OCI-LY1 (cell line): ENCODE data around the gene TJP3.

Experiments used
- H2AFZ ChIP-seq: fragments of 200-600 bp; sonication (generic), shearing (Covaris generic); 2 replicates; pipeline ENCODE4 v1.6.0; 2014; ENCODE audit warnings: antibody characterized with exemption, mild to moderate bottlenecking, low read length
- H3F3A ChIP-seq: fragments of 200-600 bp; sonication (generic), shearing (Covaris generic); 2 replicates; pipeline ENCODE4 v1.6.0; 2014; ENCODE audit warnings: mild to moderate bottlenecking, antibody characterized with exemption, low read length, moderate library complexity; ENCODE audit not compliant: insufficient read depth
- H3K27ac ChIP-seq: fragments of 200-600 bp; sonication (generic); 2 replicates; pipeline ENCODE4 v1.5.1; 2014; ENCODE audit warnings: low read length, mixed run types, mild to moderate bottlenecking, low read depth; ENCODE audit not compliant: poor library complexity, severe bottlenecking
- H3K27me3 ChIP-seq: fragments of 200-600 bp; sonication (generic); 2 replicates; pipeline ENCODE4 v1.6.0; 2014; ENCODE audit warnings: antibody characterized with exemption, mild to moderate bottlenecking, low read length, moderate library complexity; ENCODE audit not compliant: insufficient read depth
- H3K36me3 ChIP-seq: fragments of 200-600 bp; sonication (generic); 2 replicates; pipeline ENCODE4 v1.6.1; 2014; ENCODE audit warnings: mild to moderate bottlenecking, antibody characterized with exemption, low read length, moderate library complexity, mixed read lengths; ENCODE audit not compliant: insufficient read depth
- H3K4me1 ChIP-seq: fragments of 200-600 bp; sonication (generic); 2 replicates; pipeline ENCODE4 v1.5.1; 2014; ENCODE audit warnings: mild to moderate bottlenecking, low read length, moderate library complexity; ENCODE audit not compliant: insufficient read depth, severe bottlenecking
- H3K4me2 ChIP-seq: fragments of 200-600 bp; sonication (generic), shearing (Covaris generic); 2 replicates; pipeline ENCODE4 v1.6.1; 2014; ENCODE audit warnings: low read length
- H3K4me3 ChIP-seq: fragments of 200-600 bp; sonication (generic); 2 replicates; pipeline ENCODE4 v1.5.1; 2014; ENCODE audit warnings: low read length, low read depth, mild to moderate bottlenecking, mixed read lengths; ENCODE audit not compliant: poor library complexity, severe bottlenecking
- H3K79me2 ChIP-seq: fragments of 200-600 bp; shearing (Covaris generic); 2 replicates; pipeline ENCODE4 v1.6.1; 2016; ENCODE audit warnings: mixed run types, low read length, mixed read lengths; ENCODE audit not compliant: insufficient read depth
- H3K9ac ChIP-seq: fragments of 200-600 bp; sonication (generic), shearing (Covaris generic); 2 replicates; pipeline ENCODE4 v1.6.1; 2014; ENCODE audit warnings: mild to moderate bottlenecking, low read length, mixed read lengths
- H3K9me2 ChIP-seq: fragments of 200-600 bp; sonication (generic), shearing (Covaris generic); 2 replicates; pipeline ENCODE4 v1.6.1; 2014; ENCODE audit warnings: low read depth, mild to moderate bottlenecking, low read length, mixed read lengths
- H3K9me3 ChIP-seq: fragments of 200-600 bp; shearing (Covaris generic); 2 replicates; pipeline ENCODE4 v1.6.1; 2014; ENCODE audit warnings: low read length, mixed read lengths
- H4K20me1 ChIP-seq: fragments of 200-600 bp; sonication (generic), shearing (Covaris generic); 2 replicates; pipeline ENCODE4 v1.6.0; 2016; ENCODE audit warnings: mild to moderate bottlenecking, low read length; ENCODE audit not compliant: insufficient read depth
- EZH2 ChIP-seq: fragments of 200-600 bp; sonication (generic), shearing (Covaris generic); IDR thresholded peaks from 2 replicates; pipeline ENCODE4 v1.8.0; 2017; ENCODE audit warnings: borderline replicate concordance, mixed run types, mild to moderate bottlenecking, antibody characterized with exemption, low read length, moderate library complexity, mixed read lengths
- TF ChIP-seq, protein P1 (sequence below): fragments of 200-600 bp; sonication (generic), shearing (Covaris generic); IDR thresholded peaks from 2 replicates; pipeline ENCODE4 v1.5.1; 2017; ENCODE audit warnings: mild to moderate bottlenecking, antibody characterized with exemption, low read length, moderate library complexity, mixed read lengths

TJP3 gene

DNA sequence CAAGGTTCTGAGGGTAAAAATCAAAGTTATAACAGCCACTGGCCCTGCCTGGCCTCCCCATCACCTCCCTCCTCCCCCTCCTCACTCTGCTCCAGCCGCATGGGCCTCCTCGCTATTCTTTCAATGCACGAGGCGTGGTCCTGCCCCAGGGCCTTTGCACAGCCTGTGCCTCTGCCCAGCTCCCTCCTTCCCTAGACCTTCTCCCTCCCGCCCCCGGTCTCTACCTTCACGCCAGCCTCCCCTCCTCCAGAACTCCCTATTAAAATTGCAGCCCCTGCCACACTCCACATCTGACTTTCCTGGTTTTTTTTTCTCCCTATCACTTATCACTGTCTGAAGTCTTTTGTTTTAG lies 60.5 kb downstream of the TJP3 start:
- peaks cover 16% of the 10 kb centered on the region for H3K36me3 ChIP-seq
- no peak overlapping the region for H3K27ac ChIP-seq
- H3F3A ChIP-seq, result no peaks in the 10 kb centered on the region
- no peak overlapping the region for H2AFZ ChIP-seq
- no peak overlapping the region for H3K4me2 ChIP-seq
- no peaks in the 10 kb centered on the region for H3K27me3 ChIP-seq
- no peak overlapping the region for H3K9ac ChIP-seq
- no peaks in the 10 kb centered on the region for H4K20me1 ChIP-seq
- no peaks in the 10 kb centered on the region for H3K9me2 ChIP-seq
- no peak for TF ChIP-seq EZH2
- H3K9me3 ChIP-seq, result no peaks in the 10 kb centered on the region
- no peaks in the 10 kb centered on the region for H3K79me2 ChIP-seq
- no peaks in the 10 kb centered on the region for H3K4me1 ChIP-seq
- H3K4me3 ChIP-seq, result no peak overlapping the region

DNA sequence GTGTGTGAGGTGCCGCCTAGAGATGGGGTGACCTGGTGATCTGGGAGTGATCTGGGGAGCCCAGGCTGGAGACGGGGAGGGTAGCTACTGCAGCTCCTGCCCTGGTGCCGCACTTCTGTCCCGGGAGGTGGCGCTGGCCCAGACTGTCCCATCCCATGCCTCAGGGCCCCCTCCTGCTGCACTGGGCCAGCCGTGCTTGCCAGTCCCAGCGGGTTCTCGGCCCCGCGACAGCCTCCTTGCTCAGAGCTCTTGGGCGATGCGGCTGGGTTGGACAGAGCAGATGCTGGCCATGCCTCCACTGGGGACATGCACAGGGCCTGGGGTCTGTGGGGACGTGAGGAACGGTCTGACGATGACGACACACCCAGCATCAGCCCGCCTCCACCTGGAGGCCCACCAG lies 61.3 kb downstream of the TJP3 start:
- Histone ChIP-seq H2AFZ (no peak overlapping the region), H3K4me1 (no peaks in the 10 kb centered on the region), H3K4me2 (no peak overlapping the region), H3K36me3 (peaks cover 16% of the 10 kb centered on the region), H3K79me2 (no peaks in the 10 kb centered on the region), H3K27ac (no peak overlapping the region), H3K27me3 (no peaks in the 10 kb centered on the region), H3K4me3 (no peak overlapping the region), H3K9me3 (no peaks in the 10 kb centered on the region), H3K9ac (no peak overlapping the region), H3F3A (no peaks in the 10 kb centered on the region), H3K9me2 (no peaks in the 10 kb centered on the region), H4K20me1 (no peaks in the 10 kb centered on the region)
- TF ChIP-seq EZH2, result no peak
- TF ChIP-seq, protein P1, sequence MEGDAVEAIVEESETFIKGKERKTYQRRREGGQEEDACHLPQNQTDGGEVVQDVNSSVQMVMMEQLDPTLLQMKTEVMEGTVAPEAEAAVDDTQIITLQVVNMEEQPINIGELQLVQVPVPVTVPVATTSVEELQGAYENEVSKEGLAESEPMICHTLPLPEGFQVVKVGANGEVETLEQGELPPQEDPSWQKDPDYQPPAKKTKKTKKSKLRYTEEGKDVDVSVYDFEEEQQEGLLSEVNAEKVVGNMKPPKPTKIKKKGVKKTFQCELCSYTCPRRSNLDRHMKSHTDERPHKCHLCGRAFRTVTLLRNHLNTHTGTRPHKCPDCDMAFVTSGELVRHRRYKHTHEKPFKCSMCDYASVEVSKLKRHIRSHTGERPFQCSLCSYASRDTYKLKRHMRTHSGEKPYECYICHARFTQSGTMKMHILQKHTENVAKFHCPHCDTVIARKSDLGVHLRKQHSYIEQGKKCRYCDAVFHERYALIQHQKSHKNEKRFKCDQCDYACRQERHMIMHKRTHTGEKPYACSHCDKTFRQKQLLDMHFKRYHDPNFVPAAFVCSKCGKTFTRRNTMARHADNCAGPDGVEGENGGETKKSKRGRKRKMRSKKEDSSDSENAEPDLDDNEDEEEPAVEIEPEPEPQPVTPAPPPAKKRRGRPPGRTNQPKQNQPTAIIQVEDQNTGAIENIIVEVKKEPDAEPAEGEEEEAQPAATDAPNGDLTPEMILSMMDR, result no peak

DNA sequence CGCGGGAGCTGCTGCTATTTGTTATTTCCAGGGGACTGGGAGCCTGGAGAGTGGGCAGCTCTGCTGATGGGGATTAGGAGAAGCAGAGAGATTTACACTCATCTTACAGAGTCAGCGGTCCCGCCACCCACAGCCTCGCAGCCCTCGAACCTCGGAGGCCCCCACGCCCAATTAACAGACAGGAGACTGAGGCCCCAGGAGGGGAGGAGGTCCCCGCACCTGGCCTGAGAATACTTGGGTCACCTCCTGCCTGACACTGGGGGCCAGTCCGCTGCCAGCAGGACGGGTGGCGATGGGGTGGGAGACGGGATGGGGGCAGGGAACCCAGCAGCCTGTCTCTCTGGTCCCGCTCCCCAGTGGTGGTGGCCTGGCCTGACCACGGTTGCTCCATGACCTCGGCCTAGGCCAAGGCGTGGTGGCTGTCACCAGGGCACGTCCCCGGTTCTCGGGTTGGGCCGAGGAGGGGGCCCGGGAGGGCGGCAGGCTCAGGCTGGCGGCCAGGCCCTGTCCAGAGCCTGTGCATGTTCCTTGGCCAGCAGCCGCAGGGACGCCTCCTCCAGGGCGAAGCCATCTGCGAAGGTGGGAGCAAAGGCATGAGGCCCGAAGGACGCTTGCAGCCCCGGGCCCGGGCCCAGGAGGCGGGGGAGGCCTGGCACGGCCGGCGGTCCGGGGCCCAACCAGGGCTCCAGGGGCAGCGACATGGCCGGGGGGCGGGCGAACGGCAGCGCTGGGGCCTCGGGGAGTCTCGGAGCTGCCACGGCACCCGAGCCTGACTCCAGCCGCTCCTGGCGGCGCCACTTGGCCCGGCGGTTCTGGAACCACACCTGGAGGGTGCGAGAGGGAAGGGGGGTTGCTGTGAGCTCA lies 62.2 kb downstream of the TJP3 start:
- peaks cover 13% of the 10 kb centered on the region for H3K36me3 ChIP-seq
- no peak overlapping the region for H3K4me3 ChIP-seq
- no peaks in the 10 kb centered on the region for H3K79me2 ChIP-seq
- H3K9ac ChIP-seq, result no peak overlapping the region
- no peak overlapping the region for H3K4me2 ChIP-seq
- H4K20me1 ChIP-seq, result no peaks in the 10 kb centered on the region
- no peak overlapping the region for H2AFZ ChIP-seq
- H3K27me3 ChIP-seq, result no peaks in the 10 kb centered on the region
- H3K4me1 ChIP-seq, result no peaks in the 10 kb centered on the region
- no peaks in the 10 kb centered on the region for H3K9me2 ChIP-seq
- H3K27ac ChIP-seq, result no peak overlapping the region
- TF ChIP-seq, protein P1, result no peak
- TF ChIP-seq EZH2, result no peak
- H3F3A ChIP-seq, result no peaks in the 10 kb centered on the region
- H3K9me3 ChIP-seq, result no peaks in the 10 kb centered on the region
